Measurements from ENCODE around the gene SSBP4. TPM values are rescaled to one million over a fixed set of nuclear protein-coding genes. Genes with fewer than 3 reads are reported as not detected.

SSBP4 gene
- total RNA-seq, 8 experiments from 2014 or later, result 60.2 to 155 (median 70.1) TPM

DNA sequence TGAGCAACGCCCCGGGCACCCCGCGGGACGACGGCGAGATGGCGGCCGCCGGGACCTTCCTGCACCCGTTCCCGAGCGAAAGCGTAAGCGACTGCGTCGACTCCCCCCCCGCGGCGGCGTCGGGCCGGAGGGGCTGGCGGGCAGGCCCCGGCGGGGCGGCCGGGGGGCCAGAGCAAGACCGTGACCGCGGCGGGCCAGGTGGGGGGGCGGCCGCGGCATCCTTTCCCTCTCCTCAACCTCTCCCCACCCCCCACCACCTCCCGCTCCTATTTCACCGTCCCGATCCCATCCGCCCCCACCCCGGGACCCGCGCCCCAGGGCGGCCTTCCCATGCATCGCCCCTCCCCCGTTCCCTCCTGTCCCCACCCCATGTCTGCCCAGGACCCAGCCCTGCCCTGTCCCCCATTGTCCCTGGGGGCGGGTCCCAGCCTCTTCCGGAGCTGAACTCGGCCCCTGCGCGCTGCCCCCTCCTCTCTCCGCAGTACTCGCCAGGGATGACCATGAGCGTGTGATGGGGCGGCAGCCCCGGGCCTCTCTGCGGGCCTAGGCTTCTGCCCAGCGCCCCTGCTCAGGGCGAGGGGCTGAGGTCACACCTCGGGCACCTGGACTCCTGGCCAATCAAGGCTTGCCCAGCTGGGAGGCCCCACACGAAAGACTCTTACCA lies 14.7 kb downstream of the SSBP4 start:
- in situ Hi-C loops (cut with MboI; ENCODE audit: low pct_unique_long_range_greater_than_20kb in 2 of 9, low sequenced_read_pairs in 9 of 9, unreplicated experiment in 9 of 9), result no loop called here

DNA sequence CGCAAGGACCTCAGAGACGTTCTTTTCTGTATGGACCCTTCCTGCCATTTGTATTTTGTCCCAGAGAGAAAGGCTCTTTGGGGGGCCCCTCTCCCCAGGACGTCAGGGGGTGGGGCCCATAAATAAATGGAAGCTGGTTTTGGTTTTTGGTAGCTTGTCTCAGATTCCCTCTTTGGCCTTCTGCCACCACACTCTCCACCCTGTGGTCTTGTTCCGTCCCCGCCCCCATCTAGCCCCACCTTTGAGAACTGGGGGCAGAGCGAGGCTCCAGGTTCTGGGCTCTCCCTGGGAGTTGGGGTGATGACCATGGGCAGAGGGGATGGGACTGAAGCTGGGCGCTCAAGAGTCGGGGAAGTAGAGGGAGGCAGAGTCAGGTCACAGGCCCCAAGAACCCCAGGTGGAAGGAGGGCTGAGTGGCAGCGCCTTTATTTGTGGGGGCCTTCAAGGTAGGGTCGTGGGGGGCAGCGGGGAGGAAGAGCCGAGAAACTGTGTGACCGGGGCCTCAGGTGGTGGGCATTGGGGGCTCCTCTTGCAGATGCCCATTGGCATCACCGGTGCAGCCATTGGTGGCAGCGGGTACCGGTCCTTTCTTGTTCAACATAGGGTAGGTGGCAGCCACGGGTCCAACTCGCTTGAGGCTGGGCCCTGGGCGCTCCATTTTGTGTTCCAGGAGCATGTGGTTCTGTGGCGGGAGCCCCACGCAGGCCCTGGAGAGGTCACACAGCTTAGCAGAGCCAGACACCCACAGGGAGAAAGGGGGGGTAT lies 15.4 kb downstream of the SSBP4 start:
- H3K27ac ChIP-seq, result peak overlapping the region; percentile 60 to 83
- in situ Hi-C loops (cut with MboI; ENCODE audit: low pct_unique_long_range_greater_than_20kb in 2 of 9, low sequenced_read_pairs in 9 of 9, unreplicated experiment in 9 of 9), result no loop called here
- no peak for ATAC-seq (replicated peaks in 6 of 8)
- peak overlapping the region in 3 of 5 donors; percentile 27 to 40 (median 38) for H3K4me3 ChIP-seq
- WGBS, 10 experiments, result 71 to 93% methylated on average over 3 to 4 of the region's 21 CpGs; no CpG with 5 or more reads in 8 of the 10 experiments
- peaks cover 70 to 72% of the 10 kb centered on the region in 2 donors for H3K4me1 ChIP-seq (replicated peaks in 1 of 2)

More for the DNA sequence above, 14.7 kb downstream of the SSBP4 start:
- H3K4me3 ChIP-seq, result peak overlapping the region; percentile 18 to 40 (median 27)
- 8 to 17% methylated on average over 1 to 2 of the region's 60 CpGs; no CpG with 5 or more reads in 8 of the 10 experiments for WGBS, 10 experiments
- peaks cover 66 to 67% of the 10 kb centered on the region in 2 donors for H3K4me1 ChIP-seq (replicated peaks in 1 of 2)
- H3K27ac ChIP-seq, result peak overlapping the region; percentile 60 to 83
- ATAC-seq (replicated peaks in 6 of 8), result peak in 5 of 8 experiments; percentile 3 to 23 (median 15)

DNA sequence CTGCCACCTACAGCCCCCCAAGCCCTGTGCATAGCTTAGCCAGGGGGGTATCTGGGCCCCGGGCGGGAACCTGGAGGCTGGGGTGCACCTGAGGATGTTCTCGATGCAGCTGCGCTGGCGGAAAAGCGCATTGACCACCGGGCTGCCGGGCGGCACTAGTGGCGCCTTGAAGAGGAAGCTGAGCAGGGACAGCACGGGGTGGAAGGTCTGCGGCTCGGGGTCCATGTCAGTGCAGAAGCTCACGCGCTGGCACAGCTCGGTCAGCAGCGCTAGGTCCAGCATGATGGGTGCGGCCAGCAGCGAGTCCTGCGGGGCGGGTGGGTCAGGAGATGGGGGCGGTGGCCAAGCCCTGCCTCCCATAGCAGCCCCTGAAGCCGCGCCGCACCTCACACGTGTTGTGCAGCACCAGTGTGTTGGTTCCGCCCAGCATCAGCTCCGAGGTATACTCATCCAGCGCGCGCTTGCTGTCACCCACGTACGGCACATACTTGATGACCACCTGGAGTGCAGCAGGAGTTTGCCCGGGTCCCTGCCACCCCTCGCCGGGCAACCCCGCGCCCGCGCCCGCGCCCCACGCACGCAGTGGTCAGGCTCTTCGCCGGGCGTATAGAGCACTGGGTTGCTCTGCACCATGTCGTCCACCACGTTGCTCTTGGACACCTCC lies 16.1 kb downstream of the SSBP4 start:
- in situ Hi-C loops (cut with MboI; ENCODE audit: low pct_unique_long_range_greater_than_20kb in 2 of 9, low sequenced_read_pairs in 9 of 9, unreplicated experiment in 9 of 9), result no loop called here
- H3K4me3 ChIP-seq, result no peak overlapping the region
- WGBS, 10 experiments, result 96 to 97% methylated on average over 14 to 16 of the region's 49 CpGs; no CpG with 5 or more reads in 8 of the 10 experiments
- no peak overlapping the region for H3K27ac ChIP-seq
- ATAC-seq (replicated peaks in 6 of 8), result no peak
- peaks cover 65 to 68% of the 10 kb centered on the region in 2 donors for H3K4me1 ChIP-seq (replicated peaks in 1 of 2)

DNA sequence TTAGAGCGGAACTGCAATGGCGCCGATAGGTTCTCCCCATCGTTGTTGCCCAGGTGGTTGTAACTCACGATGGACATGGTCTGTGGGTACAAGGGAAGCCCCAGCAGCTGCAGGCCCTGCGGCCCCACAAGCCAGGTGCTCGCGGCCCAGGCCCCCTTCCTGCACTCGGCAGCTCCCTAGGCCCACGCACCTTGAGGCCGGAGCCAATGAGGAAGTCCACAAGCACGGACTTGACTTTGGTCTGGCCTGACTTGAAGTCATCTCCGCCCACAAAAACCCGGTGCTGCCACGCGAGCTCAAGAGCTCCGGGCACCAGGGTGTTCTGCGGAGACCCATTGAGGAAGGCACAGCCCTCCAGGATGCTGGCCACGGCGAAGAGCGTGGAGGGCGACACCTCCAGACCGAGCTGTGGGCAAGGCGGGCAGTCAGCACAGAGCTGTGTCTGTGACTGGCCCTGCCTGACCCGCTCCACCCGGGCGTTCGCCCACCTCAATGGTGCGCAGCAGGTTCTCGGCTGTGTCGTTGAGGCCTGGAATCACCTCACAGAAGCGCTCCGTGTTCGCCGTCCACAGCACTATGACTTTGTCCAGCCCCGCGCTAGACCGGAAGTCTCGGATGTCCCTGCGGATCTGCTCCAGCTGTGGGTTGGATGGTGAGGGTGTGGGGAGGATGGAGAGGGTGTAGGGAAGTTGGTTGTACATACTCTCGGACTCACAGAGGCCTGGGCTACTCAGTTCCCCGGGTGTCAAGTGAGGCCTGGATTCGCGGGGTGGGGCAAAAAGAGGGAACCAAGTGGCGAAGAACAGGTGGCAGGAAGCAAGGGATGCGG lies 16.9 kb downstream of the SSBP4 start:
- ATAC-seq (replicated peaks in 6 of 8), result no peak
- 70 to 100% (median 90%) methylated on average over 2 to 9 of the region's 46 CpGs; no CpG with 5 or more reads in 3 of the 10 experiments for WGBS, 10 experiments
- Histone ChIP-seq H3K27ac (peak overlapping the region in 1 of 2 donors; percentile 92), H3K4me3 (peak overlapping the region; percentile 57 to 80 (median 69)), H3K4me1 (replicated peaks in 1 of 2) (peaks cover 58 to 62% of the 10 kb centered on the region in 2 donors)
- in situ Hi-C loops (cut with MboI; ENCODE audit: low pct_unique_long_range_greater_than_20kb in 2 of 9, low sequenced_read_pairs in 9 of 9, unreplicated experiment in 9 of 9), result no loop called here

DNA sequence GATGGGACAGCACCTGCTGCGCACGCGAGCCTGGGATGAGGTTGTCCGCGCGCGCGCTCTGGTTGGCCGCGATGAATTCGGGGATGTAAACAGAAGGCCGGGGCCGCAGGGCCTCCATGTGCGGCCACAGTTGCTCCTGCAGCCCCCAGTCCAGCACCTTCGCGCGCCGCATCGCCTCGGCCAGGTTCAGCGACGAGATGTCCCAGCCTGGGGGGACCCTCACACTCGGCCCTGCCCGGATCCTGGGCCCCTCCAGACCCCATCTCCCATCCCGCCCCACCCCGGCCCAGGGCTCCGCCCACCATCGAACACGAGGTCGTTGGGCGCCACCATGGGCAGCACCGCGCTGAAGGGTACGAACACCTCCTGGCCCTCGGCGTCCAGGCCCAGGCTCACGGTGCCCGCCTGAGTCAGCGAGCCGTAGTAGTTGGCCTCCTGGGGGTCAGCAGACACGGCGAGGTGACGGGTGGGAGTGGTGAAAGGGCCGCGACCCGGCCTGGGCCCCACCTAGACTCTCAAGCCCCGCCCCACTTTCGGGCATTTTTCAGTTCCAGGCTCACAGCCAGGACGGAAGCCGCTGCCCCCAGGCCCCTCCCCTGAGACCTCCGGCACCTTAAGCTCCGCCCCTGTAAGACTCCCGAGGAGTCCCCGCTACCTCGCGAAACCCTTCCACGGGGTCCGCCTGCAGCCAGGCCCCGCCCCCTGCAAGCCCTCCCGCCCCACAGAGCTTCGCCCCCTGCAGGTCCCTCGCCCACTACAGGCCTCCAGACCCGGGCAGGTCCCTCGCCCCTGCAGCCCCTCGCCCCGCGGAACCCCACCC lies 17.7 kb downstream of the SSBP4 start:
- Histone ChIP-seq H3K27ac (peak overlapping the region; percentile 88 to 92), H3K4me3 (peak overlapping the region; percentile 57 to 80 (median 69)), H3K4me1 (replicated peaks in 1 of 2) (peaks cover 51 to 54% of the 10 kb centered on the region in 2 donors)
- ATAC-seq (replicated peaks in 6 of 8), result peak; percentile 14 to 68 (median 57)
- 40 to 93% methylated on average over 3 of the region's 67 CpGs; no CpG with 5 or more reads in 8 of the 10 experiments for WGBS, 10 experiments
- in situ Hi-C loops (cut with MboI; ENCODE audit: low pct_unique_long_range_greater_than_20kb in 2 of 9, low sequenced_read_pairs in 9 of 9, unreplicated experiment in 9 of 9), result no loop called here

DNA sequence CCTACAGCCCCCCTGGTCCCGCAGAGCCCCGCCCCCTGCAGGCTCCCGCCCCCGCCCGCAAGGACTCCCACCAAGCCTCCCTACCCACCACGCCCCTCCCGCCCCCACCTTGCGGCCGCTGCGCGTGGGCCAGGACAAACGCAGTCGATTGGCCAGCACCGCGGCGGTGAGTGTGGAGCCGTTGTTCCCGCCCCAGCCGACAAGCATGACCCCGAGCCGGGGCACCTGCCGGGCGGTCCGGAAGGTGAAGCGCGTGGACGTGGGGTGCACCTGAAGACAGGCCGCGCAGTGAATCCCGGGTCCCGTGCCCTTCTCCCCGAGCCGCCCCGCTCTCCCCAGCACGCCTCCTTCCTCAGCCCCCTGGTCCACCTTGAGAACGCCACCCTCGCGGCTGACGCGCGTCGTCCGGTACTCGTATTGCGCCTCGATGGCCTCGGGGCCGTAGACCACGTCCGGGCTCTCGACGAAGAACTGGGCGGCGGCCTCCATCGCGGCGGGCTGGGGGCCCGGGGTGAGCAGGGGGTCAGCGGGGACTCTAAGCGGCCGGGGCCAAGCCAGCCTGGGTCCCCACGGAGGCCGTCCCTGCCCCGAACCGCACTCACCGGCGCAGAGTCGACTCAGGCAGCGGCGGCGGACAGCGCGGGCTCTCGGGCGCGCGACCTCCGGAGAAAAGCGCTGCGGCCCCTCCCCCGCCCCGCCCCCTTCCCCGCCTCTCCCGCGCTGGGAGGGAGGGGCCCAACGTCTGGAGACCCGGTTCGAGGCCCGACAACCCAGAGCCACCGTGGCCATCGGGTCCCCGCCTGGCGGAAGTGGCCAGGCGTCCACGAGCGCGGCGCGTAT lies 18.5 kb downstream of the SSBP4 start, which contains the start of gene ISYNA1:
TSS of gene ISYNA1 (minus strand) at position 643 of the 840 bp plus-strand sequence. CDS start at position 489, 154 bp downstream.
- WGBS, 10 experiments, result 0% methylated on average over 10 of the region's 99 CpGs; no CpG with 5 or more reads in 9 of the 10 experiments

DNA sequence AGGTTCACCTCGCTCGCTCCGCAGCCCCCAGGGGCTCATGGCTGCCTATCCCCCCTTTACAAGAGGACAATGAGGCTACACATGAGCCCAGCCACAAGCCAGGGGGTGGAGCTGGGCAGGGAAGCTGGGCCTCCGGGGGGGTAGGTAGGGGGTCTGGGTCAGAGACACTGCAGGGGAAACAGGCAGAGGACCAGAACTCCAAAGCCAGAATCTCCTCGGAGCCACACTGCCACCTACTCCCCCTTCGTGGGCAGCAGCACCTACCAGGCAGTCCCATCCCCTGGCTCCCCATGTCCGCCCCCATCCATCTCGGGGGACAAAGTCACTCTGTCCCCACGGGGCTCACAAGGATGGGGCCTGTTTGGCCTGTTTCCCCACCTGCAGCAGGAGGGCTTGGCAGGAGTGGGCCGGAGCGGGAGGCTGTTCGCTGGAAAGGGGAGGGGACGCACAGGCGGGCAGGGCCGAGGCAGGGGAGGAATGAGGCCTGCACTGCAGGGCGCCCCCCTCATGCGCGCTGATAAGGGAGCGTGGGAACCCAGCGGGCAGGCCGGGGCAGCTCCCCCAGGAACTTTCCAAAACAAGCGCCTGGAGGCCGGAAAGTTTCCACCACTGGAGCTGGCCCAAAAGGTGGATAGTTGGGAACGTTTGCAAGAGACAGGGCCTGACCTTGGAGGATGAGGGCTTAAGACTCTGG lies 19.3 kb downstream of the SSBP4 start:
- Histone ChIP-seq H3K4me3 (peak overlapping the region; percentile 57 to 80 (median 69)), H3K27ac (peak overlapping the region; percentile 88 to 92)
- in situ Hi-C loops (cut with MboI; ENCODE audit: low pct_unique_long_range_greater_than_20kb in 2 of 9, low sequenced_read_pairs in 9 of 9, unreplicated experiment in 9 of 9), result no loop called here

More for the DNA sequence above, 18.5 kb downstream of the SSBP4 start, which contains the start of gene ISYNA1:
- in situ Hi-C loops (cut with MboI; ENCODE audit: low pct_unique_long_range_greater_than_20kb in 2 of 9, low sequenced_read_pairs in 9 of 9, unreplicated experiment in 9 of 9), result no loop called here
- ATAC-seq (replicated peaks in 6 of 8), result peak; percentile 19 to 60 (median 38)
- Histone ChIP-seq H3K4me1 (replicated peaks in 1 of 2) (peaks cover 42 to 46% of the 10 kb centered on the region in 2 donors), H3K27ac (peak within 1 kb of the TSS; percentile 88 to 92), H3K4me3 (peak within 1 kb of the TSS; percentile 57 to 80 (median 69))

DNA sequence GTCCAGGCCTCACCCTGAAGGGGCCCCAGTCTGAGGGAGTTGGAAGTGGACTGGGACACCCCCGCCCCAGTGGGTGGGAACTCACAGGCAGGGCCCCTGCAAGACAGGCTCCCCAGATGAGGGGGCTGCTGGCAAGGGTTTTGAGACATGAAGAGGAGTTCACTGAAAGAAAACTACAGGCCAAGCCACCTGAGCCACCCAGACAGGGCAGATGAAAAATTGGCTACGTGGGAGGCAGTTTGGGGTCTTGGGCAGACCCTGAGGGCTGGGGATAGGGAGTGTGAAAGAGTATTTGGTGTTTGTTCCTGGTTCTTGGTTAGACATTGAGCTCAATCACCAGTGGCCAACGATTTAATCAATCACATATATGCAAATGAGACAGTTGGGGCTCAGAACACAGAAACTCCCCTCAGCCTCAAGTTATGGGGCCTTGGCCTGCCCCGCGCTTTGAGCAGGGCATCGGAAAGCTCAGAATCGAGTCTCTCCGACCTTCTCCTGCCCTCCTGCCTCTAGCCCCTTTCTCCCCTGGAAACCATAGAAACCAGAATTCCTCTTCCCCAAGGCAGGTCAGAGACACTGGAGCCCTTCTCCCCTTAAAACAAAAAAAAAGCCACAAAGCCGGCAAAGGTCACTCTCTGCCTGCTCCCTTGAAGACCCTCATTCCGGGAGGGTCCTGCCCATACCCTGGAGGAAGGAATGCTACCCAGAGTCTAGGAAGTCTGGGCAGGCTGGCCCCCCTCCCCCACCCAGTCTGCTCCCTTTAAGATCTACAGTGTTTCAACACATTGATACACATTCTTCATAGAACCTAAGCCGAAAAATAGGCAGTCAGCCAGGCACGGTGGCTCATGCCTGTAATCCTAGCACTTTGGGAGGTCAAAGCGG lies 20.1 kb downstream of the SSBP4 start:
- in situ Hi-C loops (cut with MboI; ENCODE audit: low pct_unique_long_range_greater_than_20kb in 2 of 9, low sequenced_read_pairs in 9 of 9, unreplicated experiment in 9 of 9), result no loop called here
- peaks cover 29 to 37% of the 10 kb centered on the region in 2 donors for H3K4me1 ChIP-seq (replicated peaks in 1 of 2)
- peak overlapping the region in 1 of 5 donors; percentile 61 for H3K4me3 ChIP-seq
- H3K27ac ChIP-seq, result peak overlapping the region; percentile 88 to 92
- peak in 3 of 8 experiments; percentile 4 to 20 (median 15) for ATAC-seq (replicated peaks in 6 of 8)
- WGBS, 10 experiments, result 0 to 80% (median 23%) methylated on average over 1 to 5 of the region's 13 CpGs; no CpG with 5 or more reads in 1 of the 10 experiments

More for the DNA sequence above, 19.3 kb downstream of the SSBP4 start:
- WGBS, 10 experiments, result 0% methylated on average over 1 of the region's 24 CpGs; no CpG with 5 or more reads in 7 of the 10 experiments
- H3K4me1 ChIP-seq (replicated peaks in 1 of 2), result peaks cover 36 to 40% of the 10 kb centered on the region in 2 donors
- peak in 6 of 8 experiments; percentile 1 to 41 (median 20) for ATAC-seq (replicated peaks in 6 of 8)

DNA sequence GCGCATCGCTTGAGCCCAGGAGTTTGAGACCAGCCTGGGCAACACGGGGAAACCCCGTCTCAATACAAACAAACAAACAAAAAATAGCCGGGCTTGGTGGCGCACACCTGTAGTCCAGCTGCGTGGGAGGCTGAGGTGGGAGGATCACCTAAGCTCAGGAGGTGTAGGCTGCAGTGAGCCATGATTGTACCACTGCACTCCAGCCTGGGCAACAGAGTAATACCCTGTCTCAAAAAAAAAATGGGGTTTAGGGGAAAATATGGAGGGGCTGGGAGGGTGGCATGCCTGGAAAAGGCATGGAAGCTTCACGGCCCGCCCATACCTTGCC lies 20.7 kb downstream of the SSBP4 start:
- H3K4me3 ChIP-seq, result no peak overlapping the region
- 77 to 100% (median 90%) methylated on average over 1 to 7 of the region's 9 CpGs; no CpG with 5 or more reads in 5 of the 10 experiments for WGBS, 10 experiments
- H3K4me1 ChIP-seq (replicated peaks in 1 of 2), result peaks cover 25 to 31% of the 10 kb centered on the region in 2 donors
- ATAC-seq (replicated peaks in 6 of 8), result no peak
- H3K27ac ChIP-seq, result peak overlapping the region; percentile 23 to 92
- in situ Hi-C loops (cut with MboI; ENCODE audit: low pct_unique_long_range_greater_than_20kb in 2 of 9, low sequenced_read_pairs in 9 of 9, unreplicated experiment in 9 of 9), result no loop called here

All from motor neuron (in vitro differentiated cells).